MM.1S (cell line): ENCODE data around the gene FLT4.

Source experiments
- CTCF ChIP-seq: fragments of 300-600 bp; sonication (generic); IDR thresholded peaks from 2 replicates; pipeline ENCODE4 v1.5.1; 2016; ENCODE audit warnings: antibody characterized with exemption, low read length, mixed read lengths
- EZH2 ChIP-seq: fragments of 300-600 bp; sonication (generic); optimal IDR thresholded peaks from 2 replicates; pipeline ENCODE3; 2017; ENCODE audit warnings: low read depth, mild to moderate bottlenecking, antibody characterized with exemption, low read length, mixed read lengths
- EZH2phosphoT487 ChIP-seq: fragments of 300-600 bp; sonication (generic); IDR thresholded peaks from 2 replicates; pipeline ENCODE4 v1.6.1; 2018; ENCODE audit warnings: antibody characterized with exemption, low read length

- TF ChIP-seq CTCF (no peak), EZH2 (no peak), EZH2phosphoT487 (no peak)
These were observed 58.7 kb downstream of the FLT4 start for GRCh38 chr5:180590543-180591310.
